A549 (cell line): ENCODE results near the gene SH3PXD2A. TPM values are rescaled to one million over a fixed set of nuclear protein-coding genes. Genes with fewer than 3 reads are reported as not detected.
"Not testable (repeated sequence)": the region's sequence is repeated elsewhere in the genome, so short reads cannot be mapped to it uniquely, and the experiment has no call there.

Experiments
- ATAC-seq, 2 experiments: fragments of 200-7000 bp in 1 of 2; fragments of >200 bp in 1 of 2; cut with Nextera tagmentation in 1 of 2; cut with Tn5 transposase in 1 of 2; 3 replicates each; pipeline versions ENCODE4 v1.8.0 to v1.9.1; 2018 to 2020; ENCODE audit warnings: mild to moderate bottlenecking in 1 of 2, moderate library complexity in 1 of 2
- CTCF ChIA-PET: fragments of 300-600 bp; sonication (Branson Sonifier 250); formaldehyde crosslinking; extraction: SDS; loops from one replicate; lab custom pipeline; 2021; ENCODE audit warnings: antibody characterized with exemption, inconsistent platforms; lab: Yijun Ruan, JAX
- POLR2A ChIA-PET: fragments of 350-600 bp; formaldehyde crosslinking; extraction: SDS; loops from one replicate; lab custom pipeline; 2021; ENCODE audit warnings: antibody characterized with exemption, inconsistent platforms; lab: Yijun Ruan, JAX
- DNase-seq, 2 experiments: peaks; one replicate each; pipeline versions ENCODE4 v3.0.0 to v3.0.0-alpha.2; 2011 to 2016; ENCODE audit warnings: low read depth in 1 of 2, low spot score in 1 of 2
- FAIRE-seq: peaks from 2 replicates; lab custom pipeline; 2011; peaks lifted over from hg19 to GRCh38; lab: Jason Lieb, UNC
- H3K27ac ChIP-seq, 2 experiments: fragments of >200 bp; sonication (Bioruptor Twin); formaldehyde crosslinking; 3 replicates each; pipeline ENCODE4 v1.5.1; 2016 to 2017
- H3K4me1 ChIP-seq: fragments of >200 bp; sonication (Bioruptor Twin); formaldehyde crosslinking; 3 replicates; pipeline ENCODE4 v1.6.1; 2016
- H3K4me2 ChIP-seq: fragments of >200 bp; sonication (Bioruptor Twin); formaldehyde crosslinking; 3 replicates; pipeline ENCODE4 v1.6.1; 2016
- H3K4me3 ChIP-seq: fragments of >200 bp; sonication (Bioruptor Twin); formaldehyde crosslinking; 3 replicates; pipeline ENCODE4 v1.5.1; 2016
- H3K9me3 ChIP-seq: fragments of >200 bp; sonication (Bioruptor Twin); formaldehyde crosslinking; 3 replicates; pipeline ENCODE4 v1.6.1; 2016
- ATOH8 ChIP-seq: fragments of 250-450 bp; sonication (Bioruptor Pico); IDR thresholded peaks from 2 replicates; pipeline ENCODE4 v1.5.0; 2020; ENCODE audit warnings: low read depth, mild to moderate bottlenecking, moderate library complexity
- BCL3 ChIP-seq: fragments of >200 bp; sonication (Bioruptor Twin); formaldehyde crosslinking; IDR thresholded peaks from 3 replicates; pipeline ENCODE4 v1.6.1; 2016
- CBX8 ChIP-seq: fragments of 200-600 bp; sonication (generic); IDR thresholded peaks from 2 replicates; pipeline ENCODE4 v1.6.1; 2016
- CEBPB ChIP-seq, 2 experiments: fragments of >200 bp in 1 of 2; sonication (Bioruptor Twin) in 1 of 2; formaldehyde crosslinking in 1 of 2; IDR thresholded peaks; 2 replicates each; pipeline ENCODE4 v1.6.1; 2012 to 2016
- CHD2 ChIP-seq: fragments of 150-350 bp; IDR thresholded peaks from 2 replicates; pipeline ENCODE4 v1.6.1; 2014; ENCODE audit warnings: low read length; ENCODE audit not compliant: partially characterized antibody
- CTCF ChIP-seq: fragments of >200 bp; sonication (Bioruptor Twin); formaldehyde crosslinking; IDR thresholded peaks from 3 replicates; pipeline ENCODE4 v1.5.1; 2016
- E2F6 ChIP-seq: IDR thresholded peaks from 2 replicates; pipeline ENCODE4 v1.6.1; 2012; ENCODE audit warnings: low read depth, borderline replicate concordance
- EHF ChIP-seq: fragments of 250-450 bp; sonication (Bioruptor Pico); IDR thresholded peaks from 2 replicates; pipeline ENCODE4 v1.5.0; 2020; ENCODE audit warnings: mild to moderate bottlenecking
- ELK1 ChIP-seq: fragments of 150-350 bp; IDR thresholded peaks from 2 replicates; pipeline ENCODE4 v1.6.1; 2014; ENCODE audit warnings: low read depth, mild to moderate bottlenecking, low read length
- FOSL2 ChIP-seq, 2 experiments: fragments of 450-650 bp in 1 of 2; fragments of >200 bp in 1 of 2; sonication (Bioruptor Twin) in 1 of 2; formaldehyde crosslinking; IDR thresholded peaks; 2 replicates each; pipeline versions ENCODE4 v1.5.0 to v1.6.1; 2016 to 2020; ENCODE audit warnings: mild to moderate bottlenecking in 1 of 2, moderate library complexity in 1 of 2
- FOXS1 ChIP-seq: fragments of 250-450 bp; sonication (Bioruptor Pico); IDR thresholded peaks from 2 replicates; pipeline ENCODE4 v1.5.0; 2020; ENCODE audit warnings: mild to moderate bottlenecking, moderate library complexity
- HES2 ChIP-seq: fragments of >200 bp; sonication (Bioruptor Twin); formaldehyde crosslinking; IDR thresholded peaks from 2 replicates; pipeline ENCODE4 v1.6.1; 2016
- HOXB13 ChIP-seq: fragments of 250-450 bp; sonication (Bioruptor Pico); IDR thresholded peaks from 2 replicates; pipeline ENCODE4 v1.5.0; 2020; ENCODE audit warnings: low read depth, mild to moderate bottlenecking, moderate library complexity
- MAZ ChIP-seq: fragments of 150-350 bp; IDR thresholded peaks from 2 replicates; pipeline ENCODE4 v1.6.1; 2014; ENCODE audit warnings: antibody characterized with exemption, low read depth, low read length, borderline replicate concordance
- NFE2L2 ChIP-seq: fragments of 150-350 bp; conservative IDR thresholded peaks from 2 replicates; pipeline ENCODE4 v1.6.1; 2014; ENCODE audit warnings: low read length
- NPAS2 ChIP-seq: fragments of 250-450 bp; sonication (Bioruptor Pico); IDR thresholded peaks from 2 replicates; pipeline ENCODE4 v1.8.0; 2022; ENCODE audit warnings: mild to moderate bottlenecking, moderate library complexity, borderline replicate concordance
- PBX3 ChIP-seq: IDR thresholded peaks from 2 replicates; pipeline ENCODE4 v1.6.1; 2012
- POLR2AphosphoS2 ChIP-seq: conservative IDR thresholded peaks from 2 replicates; pipeline ENCODE4 v1.6.1; 2012; ENCODE audit warnings: low read length, improper control_type of control experiment, inconsistent platforms
- REST ChIP-seq: fragments of 200-600 bp; sonication (generic); IDR thresholded peaks from 2 replicates; pipeline ENCODE4 v1.6.1; 2016; ENCODE audit warnings: antibody characterized with exemption, mild to moderate bottlenecking, moderate library complexity
- RFX5 ChIP-seq: fragments of 450-650 bp; IDR thresholded peaks from 2 replicates; pipeline ENCODE4 v1.7.1; 2014; ENCODE audit warnings: antibody characterized with exemption, mild to moderate bottlenecking, moderate library complexity
- ZC3H11A ChIP-seq: fragments of 450-650 bp; IDR thresholded peaks from 2 replicates; pipeline ENCODE4 v1.6.1; 2014; ENCODE audit warnings: antibody characterized with exemption, mild to moderate bottlenecking
- WGBS: methylation state at CpG from one replicate; pipeline ENCODE4 v1.1.6; 2017; ENCODE audit errors: missing lambda C conversion rate; 5-methylcytosine and 5-hydroxymethylcytosine counted together
- polyA plus RNA-seq, 4 experiments: library from polyadenylated mRNA; depleted of rRNA in 3 of 4; stranded (reverse); fragments of >200 nt; fragmentation: RNase III in 1 of 4; extraction: RNeasy Plus Mini Kit Qiagen cat#74134 plus additional on column Dnase treatment in 1 of 4; gene quantifications; 2 replicates in 3 of 4; 3 replicates in 1 of 4; pipeline ENCODE4 v1.2.3, GENCODE V29; 2011 to 2017

The SH3PXD2A gene
- polyA plus RNA-seq, 2 of the 4 experiments (the other 2 are of a cell fraction), result 2.4 to 3.9 TPM

GRCh38 chr10:103814626-103815370 is 40.6 kb downstream of the SH3PXD2A start:
- H3K9me3 ChIP-seq, result no peaks in the 10 kb centered on the region
- TF ChIP-seq EHF (no peak), PBX3 (no peak), ATOH8 (CRISPR knock-in tag) (no peak), CEBPB (IDR thresholded peaks at IDR 0.05) (no peak), NFE2L2 (no peak), CTCF (no peak), FOSL2 (IDR thresholded peaks at IDR 0.05) (no peak), FOSL2 (CRISPR knock-in tag; IDR thresholded peaks at IDR 0.05) (no peak), CHD2 (no peak), E2F6 (no peak), HOXB13 (no peak), FOXS1 (CRISPR knock-in tag) (no peak), ZC3H11A (no peak), POLR2AphosphoS2 (no peak)
- peak overlapping the region; percentile 57 for H3K4me2 ChIP-seq
- FAIRE-seq (no peak), ATAC-seq (no peak), DNase-seq (no peak)
- no peak overlapping the region for H3K4me3 ChIP-seq
- WGBS, result 89% methylated on average over 4 of the region's 4 CpGs
- H3K4me1 ChIP-seq, result peaks cover 49% of the 10 kb centered on the region
- peak overlapping the region; percentile 45 to 80 for H3K27ac ChIP-seq
- CTCF ChIA-PET, result interaction anchor here (0.6 to 1.4 kb wide), 6 partner anchors 13 to 231 kb away, joined by 3 to 5 read pairs (median 4); partner anchors contain the start of gene SH3PXD2A
- POLR2A ChIA-PET, result no interaction called here

- Histone ChIP-seq H3K4me3 (no peak overlapping the region), H3K4me1 (peaks cover 47% of the 10 kb centered on the region), H3K4me2 (peak overlapping the region; percentile 57), H3K27ac (peak overlapping the region; percentile 45 to 80), H3K9me3 (no peaks in the 10 kb centered on the region)
- ATAC-seq (peak in 1 of 2 experiments; percentile 37; a peak in 2 of 6 replicates), FAIRE-seq (no peak), DNase-seq (no peak)
- ChIA-PET POLR2A (no interaction called here), CTCF (interaction anchor here (0.7 to 2.3 kb wide), 9 partner anchors 8 to 128 kb away, joined by 3 to 6 read pairs (median 4); partner anchors contain the start of gene SH3PXD2A)
- 41% methylated on average over 7 of the region's 7 CpGs for WGBS
- TF ChIP-seq NPAS2 (CRISPR knock-in tag), result no peak
- no peak for TF ChIP-seq CEBPB (IDR thresholded peaks at IDR 0.05)
- TF ChIP-seq RFX5, result no peak
- no peak for TF ChIP-seq REST
- no peak for TF ChIP-seq BCL3
- TF ChIP-seq HES2, result no peak
- TF ChIP-seq CBX8, result no peak
- no peak for TF ChIP-seq MAZ
- no peak for TF ChIP-seq ELK1
Measured at GRCh38 chr10:103814105-103814504, 41.3 kb downstream of the SH3PXD2A start.

- DNase-seq, H3K9me3 ChIP-seq, H3K4me2 ChIP-seq, POLR2A ChIA-PET, ATAC-seq, FAIRE-seq, H3K4me3 ChIP-seq: not testable (repeated sequence)
- CTCF ChIA-PET, result interaction anchor here (0.7 to 2.3 kb wide), 7 partner anchors 9 to 127 kb away, joined by 3 to 6 read pairs (median 4); no protein-coding TSS in a partner anchor
- 92% methylated on average over 4 of the region's 4 CpGs for WGBS
- Histone ChIP-seq H3K27ac (peak overlapping the region; percentile 45 to 80; a peak in 4 of 6 replicates), H3K4me1 (peaks cover 39% of the 10 kb centered on the region)
Measured at GRCh38 chr10:103813312-103813711, 42.1 kb downstream of the SH3PXD2A start.
